Liver (tissue), 9 donors: ENCODE measurements around the gene ACACA. TPM values are rescaled to one million over a fixed set of nuclear protein-coding genes. Genes with fewer than 3 reads are reported as not detected.

Experiments
- DNase-seq: peaks from one replicate; pipeline ENCODE4 v3.0.0-alpha.2; 2017; ENCODE audit warnings: low spot score
- H3K27ac ChIP-seq, 2 donors: one replicate each; pipeline ENCODE4 v1.7.0; 2013; ENCODE audit warnings: inconsistent platforms in 2 of 2, low read length in 2 of 2, control low read depth in 1 of 2, low read depth in 1 of 2, mild to moderate bottlenecking in 1 of 2
- H3K27me3 ChIP-seq, 4 donors: one replicate each; pipeline versions ENCODE4 v1.6.1 to v1.7.0; 2013; ENCODE audit warnings: low read length in 3 of 4, inconsistent platforms in 1 of 4, mild to moderate bottlenecking in 1 of 4, moderate library complexity in 1 of 4; ENCODE audit not compliant: control insufficient read depth in 4 of 4, insufficient read depth in 4 of 4
- H3K36me3 ChIP-seq, 4 donors: one replicate each; pipeline versions ENCODE4 v1.6.1 to v1.7.0; 2013; ENCODE audit warnings: low read length in 3 of 4, mild to moderate bottlenecking in 3 of 4, low read depth in 1 of 4, moderate library complexity in 1 of 4; ENCODE audit not compliant: control insufficient read depth in 4 of 4, insufficient read depth in 3 of 4
- H3K4me1 ChIP-seq, 4 donors: one replicate each; pipeline versions ENCODE4 v1.6.1 to v1.7.0; 2013; ENCODE audit warnings: low read length in 3 of 4, mild to moderate bottlenecking in 3 of 4, moderate library complexity in 1 of 4; ENCODE audit not compliant: control insufficient read depth in 4 of 4, insufficient read depth in 4 of 4
- H3K4me3 ChIP-seq, 3 donors: one replicate each; pipeline versions ENCODE4 v1.6.1 to v1.7.0; 2013; ENCODE audit warnings: low read length in 3 of 3, control low read depth in 1 of 3, low read depth in 1 of 3, mild to moderate bottlenecking in 1 of 3
- H3K9ac ChIP-seq, 2 donors: one replicate each; pipeline ENCODE4 v1.7.0; 2013; ENCODE audit warnings: low read length in 2 of 2, mild to moderate bottlenecking in 2 of 2, moderate library complexity in 2 of 2, control low read depth in 1 of 2, low read depth in 1 of 2
- H3K9me3 ChIP-seq, 4 donors: one replicate each; pipeline versions ENCODE4 v1.6.1 to v1.7.0; 2013; ENCODE audit warnings: low read length in 3 of 4; ENCODE audit not compliant: control insufficient read depth in 4 of 4
- EGR1 ChIP-seq, 2 donors: IDR thresholded peaks; 2 replicates each; pipeline ENCODE4 v1.6.1; 2016 to 2018; ENCODE audit warnings: antibody characterized with exemption in 2 of 2, low read depth in 2 of 2
- FOXA1 ChIP-seq: IDR thresholded peaks from 2 replicates; pipeline ENCODE4 v1.6.1; 2016; ENCODE audit warnings: antibody characterized with exemption
- FOXA2 ChIP-seq: IDR thresholded peaks from 2 replicates; pipeline ENCODE4 v1.6.1; 2016; ENCODE audit warnings: antibody characterized with exemption
- GABPA ChIP-seq, 2 donors: IDR thresholded peaks in 1 of 2; conservative IDR thresholded peaks in 1 of 2; 2 replicates each; pipeline ENCODE4 v1.6.1; 2016; ENCODE audit warnings: antibody characterized with exemption in 2 of 2, mild to moderate bottlenecking in 1 of 2, moderate library complexity in 1 of 2
- HNF4A ChIP-seq, 2 donors: conservative IDR thresholded peaks; 2 replicates each; pipeline ENCODE4 v1.6.1; 2016; ENCODE audit warnings: antibody characterized with exemption in 2 of 2, mild to moderate bottlenecking in 2 of 2
- HNF4G ChIP-seq: IDR thresholded peaks from 2 replicates; pipeline ENCODE4 v1.6.1; 2016; ENCODE audit warnings: antibody characterized with exemption
- JUND ChIP-seq, 2 donors: IDR thresholded peaks; 2 replicates each; pipeline ENCODE4 v1.6.1; 2016; ENCODE audit warnings: antibody characterized with exemption in 2 of 2
- NR2F2 ChIP-seq: IDR thresholded peaks from 2 replicates; pipeline ENCODE4 v1.6.1; 2016; ENCODE audit warnings: antibody characterized with exemption
- RAD21 ChIP-seq, 2 donors: IDR thresholded peaks; 2 replicates each; pipeline ENCODE4 v1.6.1; 2016; ENCODE audit warnings: antibody characterized with exemption in 2 of 2, mild to moderate bottlenecking in 2 of 2
- RXRA ChIP-seq, 2 donors: IDR thresholded peaks; 2 replicates each; pipeline ENCODE4 v1.6.1; 2017 to 2018; ENCODE audit warnings: antibody characterized with exemption in 2 of 2, mild to moderate bottlenecking in 1 of 2
- SP1 ChIP-seq: IDR thresholded peaks from 2 replicates; pipeline ENCODE4 v1.6.1; 2018; ENCODE audit warnings: antibody characterized with exemption, mild to moderate bottlenecking
- TAF1 ChIP-seq: conservative IDR thresholded peaks from 2 replicates; pipeline ENCODE4 v1.6.1; 2016; ENCODE audit warnings: antibody characterized with exemption, mild to moderate bottlenecking
- YY1 ChIP-seq: IDR thresholded peaks from 2 replicates; pipeline ENCODE4 v1.6.1; 2016; ENCODE audit warnings: antibody characterized with exemption, mild to moderate bottlenecking
- WGBS: extraction: QIAGEN DNeasy Blood & Tissue Kit; methylation state at CpG from one replicate; pipeline ENCODE4 v1.1.7; 2013; 5-methylcytosine and 5-hydroxymethylcytosine counted together
- polyA plus RNA-seq, 2 donors: library from polyadenylated mRNA; stranded (reverse) in 1 of 2; unstranded in 1 of 2; fragments of 200-250 nt in 1 of 2; fragments of >200 nt in 1 of 2; fragmentation: Nextera tagmentation in 1 of 2; extraction: Ambion mirVana in 1 of 2; gene quantifications; one replicate each; pipeline versions ENCODE4 v1.2.1 to v1.2.3, GENCODE V29; 2013 to 2015
- total RNA-seq, 2 donors: library from RNA; depleted of rRNA; stranded (reverse); fragments of >200 nt; gene quantifications; one replicate each; pipeline ENCODE4 v1.2.3, GENCODE V29; 2014
- TF ChIP-seq, protein P1 (sequence below): IDR thresholded peaks from 2 replicates; pipeline ENCODE4 v1.6.1; 2016; ENCODE audit warnings: antibody characterized with exemption
- TF ChIP-seq, protein P2 (sequence below): IDR thresholded peaks from 2 replicates; pipeline ENCODE4 v1.6.1; 2016; ENCODE audit warnings: antibody characterized with exemption
- TF ChIP-seq, protein P3 (sequence below): fragments of 150-350 bp; IDR thresholded peaks from 2 replicates; pipeline ENCODE4 v1.5.1; 2017; ENCODE audit warnings: improper control_type of control experiment, low read depth, low read length; ENCODE audit not compliant: missing input control
- TF ChIP-seq, protein P4 (sequence below): IDR thresholded peaks from 2 replicates; pipeline ENCODE4 v1.6.1; 2016; ENCODE audit warnings: antibody characterized with exemption, mild to moderate bottlenecking
- TF ChIP-seq, protein P5 (sequence below): IDR thresholded peaks from 2 replicates; pipeline ENCODE4 v1.6.1; 2016; ENCODE audit warnings: antibody characterized with exemption
- donor health status: healthy.
- donor health status: healthy.
- donor health status: healthy.
- donor health status: healthy.
- donor health status: healthy.

ACACA gene
- total and polyA plus RNA-seq, 4 donors = 14.8 to 49.5 (median 31.2) TPM

DNA sequence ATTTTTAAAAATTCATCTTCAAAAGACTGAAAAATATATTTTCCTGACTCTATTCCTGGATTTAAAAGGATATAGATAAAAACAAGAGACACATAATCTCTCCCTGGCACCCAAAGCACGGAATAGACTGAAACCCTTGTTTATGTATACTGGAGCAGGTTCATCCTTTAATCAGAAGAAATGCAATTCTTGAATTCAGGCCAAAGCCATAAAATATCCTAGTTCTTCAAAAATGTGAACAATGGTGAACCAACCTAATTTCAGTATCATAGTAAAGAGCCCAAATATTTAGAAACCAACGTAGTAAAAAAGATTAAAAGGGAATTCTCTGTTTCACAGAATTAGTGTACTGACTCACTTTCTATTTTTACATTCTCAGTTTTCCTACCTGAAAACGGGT lies 219.4 kb downstream of the ACACA start:
- Histone ChIP-seq H3K9ac (no peak overlapping the region), H3K4me1 (no peaks in the 10 kb centered on the region), H3K9me3 (no peaks in the 10 kb centered on the region), H3K27me3 (no peaks in the 10 kb centered on the region), H3K27ac (no peak overlapping the region), H3K4me3 (no peak overlapping the region), H3K36me3 (peaks cover 7 to 56% (median 32%) of the 10 kb centered on the region in 4 donors)
- TF ChIP-seq GABPA (IDR thresholded peaks at IDR 0.05 in 1 of 2, conservative IDR thresholded peaks at IDR 0.05 in 1 of 2) (no peak), FOXA1 (no peak), HNF4G (no peak), NR2F2 (no peak), SP1 (no peak), JUND (IDR thresholded peaks at IDR 0.05) (no peak), RAD21 (IDR thresholded peaks at IDR 0.05) (no peak), YY1 (no peak), RXRA (IDR thresholded peaks at IDR 0.05) (no peak), HNF4A (conservative IDR thresholded peaks at IDR 0.05) (no peak), FOXA2 (no peak), TAF1 (no peak)
- TF ChIP-seq, protein P1, sequence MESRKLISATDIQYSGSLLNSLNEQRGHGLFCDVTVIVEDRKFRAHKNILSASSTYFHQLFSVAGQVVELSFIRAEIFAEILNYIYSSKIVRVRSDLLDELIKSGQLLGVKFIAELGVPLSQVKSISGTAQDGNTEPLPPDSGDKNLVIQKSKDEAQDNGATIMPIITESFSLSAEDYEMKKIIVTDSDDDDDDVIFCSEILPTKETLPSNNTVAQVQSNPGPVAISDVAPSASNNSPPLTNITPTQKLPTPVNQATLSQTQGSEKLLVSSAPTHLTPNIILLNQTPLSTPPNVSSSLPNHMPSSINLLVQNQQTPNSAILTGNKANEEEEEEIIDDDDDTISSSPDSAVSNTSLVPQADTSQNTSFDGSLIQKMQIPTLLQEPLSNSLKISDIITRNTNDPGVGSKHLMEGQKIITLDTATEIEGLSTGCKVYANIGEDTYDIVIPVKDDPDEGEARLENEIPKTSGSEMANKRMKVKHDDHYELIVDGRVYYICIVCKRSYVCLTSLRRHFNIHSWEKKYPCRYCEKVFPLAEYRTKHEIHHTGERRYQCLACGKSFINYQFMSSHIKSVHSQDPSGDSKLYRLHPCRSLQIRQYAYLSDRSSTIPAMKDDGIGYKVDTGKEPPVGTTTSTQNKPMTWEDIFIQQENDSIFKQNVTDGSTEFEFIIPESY = no peak
- TF ChIP-seq, protein P2, sequence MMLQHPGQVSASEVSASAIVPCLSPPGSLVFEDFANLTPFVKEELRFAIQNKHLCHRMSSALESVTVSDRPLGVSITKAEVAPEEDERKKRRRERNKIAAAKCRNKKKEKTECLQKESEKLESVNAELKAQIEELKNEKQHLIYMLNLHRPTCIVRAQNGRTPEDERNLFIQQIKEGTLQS = no peak
- TF ChIP-seq, protein P3, sequence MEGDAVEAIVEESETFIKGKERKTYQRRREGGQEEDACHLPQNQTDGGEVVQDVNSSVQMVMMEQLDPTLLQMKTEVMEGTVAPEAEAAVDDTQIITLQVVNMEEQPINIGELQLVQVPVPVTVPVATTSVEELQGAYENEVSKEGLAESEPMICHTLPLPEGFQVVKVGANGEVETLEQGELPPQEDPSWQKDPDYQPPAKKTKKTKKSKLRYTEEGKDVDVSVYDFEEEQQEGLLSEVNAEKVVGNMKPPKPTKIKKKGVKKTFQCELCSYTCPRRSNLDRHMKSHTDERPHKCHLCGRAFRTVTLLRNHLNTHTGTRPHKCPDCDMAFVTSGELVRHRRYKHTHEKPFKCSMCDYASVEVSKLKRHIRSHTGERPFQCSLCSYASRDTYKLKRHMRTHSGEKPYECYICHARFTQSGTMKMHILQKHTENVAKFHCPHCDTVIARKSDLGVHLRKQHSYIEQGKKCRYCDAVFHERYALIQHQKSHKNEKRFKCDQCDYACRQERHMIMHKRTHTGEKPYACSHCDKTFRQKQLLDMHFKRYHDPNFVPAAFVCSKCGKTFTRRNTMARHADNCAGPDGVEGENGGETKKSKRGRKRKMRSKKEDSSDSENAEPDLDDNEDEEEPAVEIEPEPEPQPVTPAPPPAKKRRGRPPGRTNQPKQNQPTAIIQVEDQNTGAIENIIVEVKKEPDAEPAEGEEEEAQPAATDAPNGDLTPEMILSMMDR = no peak
- TF ChIP-seq, protein P4, sequence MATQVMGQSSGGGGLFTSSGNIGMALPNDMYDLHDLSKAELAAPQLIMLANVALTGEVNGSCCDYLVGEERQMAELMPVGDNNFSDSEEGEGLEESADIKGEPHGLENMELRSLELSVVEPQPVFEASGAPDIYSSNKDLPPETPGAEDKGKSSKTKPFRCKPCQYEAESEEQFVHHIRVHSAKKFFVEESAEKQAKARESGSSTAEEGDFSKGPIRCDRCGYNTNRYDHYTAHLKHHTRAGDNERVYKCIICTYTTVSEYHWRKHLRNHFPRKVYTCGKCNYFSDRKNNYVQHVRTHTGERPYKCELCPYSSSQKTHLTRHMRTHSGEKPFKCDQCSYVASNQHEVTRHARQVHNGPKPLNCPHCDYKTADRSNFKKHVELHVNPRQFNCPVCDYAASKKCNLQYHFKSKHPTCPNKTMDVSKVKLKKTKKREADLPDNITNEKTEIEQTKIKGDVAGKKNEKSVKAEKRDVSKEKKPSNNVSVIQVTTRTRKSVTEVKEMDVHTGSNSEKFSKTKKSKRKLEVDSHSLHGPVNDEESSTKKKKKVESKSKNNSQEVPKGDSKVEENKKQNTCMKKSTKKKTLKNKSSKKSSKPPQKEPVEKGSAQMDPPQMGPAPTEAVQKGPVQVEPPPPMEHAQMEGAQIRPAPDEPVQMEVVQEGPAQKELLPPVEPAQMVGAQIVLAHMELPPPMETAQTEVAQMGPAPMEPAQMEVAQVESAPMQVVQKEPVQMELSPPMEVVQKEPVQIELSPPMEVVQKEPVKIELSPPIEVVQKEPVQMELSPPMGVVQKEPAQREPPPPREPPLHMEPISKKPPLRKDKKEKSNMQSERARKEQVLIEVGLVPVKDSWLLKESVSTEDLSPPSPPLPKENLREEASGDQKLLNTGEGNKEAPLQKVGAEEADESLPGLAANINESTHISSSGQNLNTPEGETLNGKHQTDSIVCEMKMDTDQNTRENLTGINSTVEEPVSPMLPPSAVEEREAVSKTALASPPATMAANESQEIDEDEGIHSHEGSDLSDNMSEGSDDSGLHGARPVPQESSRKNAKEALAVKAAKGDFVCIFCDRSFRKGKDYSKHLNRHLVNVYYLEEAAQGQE = no peak
- WGBS = 88% methylated on average over 3 of the region's 3 CpGs
- no peak for DNase-seq

DNA sequence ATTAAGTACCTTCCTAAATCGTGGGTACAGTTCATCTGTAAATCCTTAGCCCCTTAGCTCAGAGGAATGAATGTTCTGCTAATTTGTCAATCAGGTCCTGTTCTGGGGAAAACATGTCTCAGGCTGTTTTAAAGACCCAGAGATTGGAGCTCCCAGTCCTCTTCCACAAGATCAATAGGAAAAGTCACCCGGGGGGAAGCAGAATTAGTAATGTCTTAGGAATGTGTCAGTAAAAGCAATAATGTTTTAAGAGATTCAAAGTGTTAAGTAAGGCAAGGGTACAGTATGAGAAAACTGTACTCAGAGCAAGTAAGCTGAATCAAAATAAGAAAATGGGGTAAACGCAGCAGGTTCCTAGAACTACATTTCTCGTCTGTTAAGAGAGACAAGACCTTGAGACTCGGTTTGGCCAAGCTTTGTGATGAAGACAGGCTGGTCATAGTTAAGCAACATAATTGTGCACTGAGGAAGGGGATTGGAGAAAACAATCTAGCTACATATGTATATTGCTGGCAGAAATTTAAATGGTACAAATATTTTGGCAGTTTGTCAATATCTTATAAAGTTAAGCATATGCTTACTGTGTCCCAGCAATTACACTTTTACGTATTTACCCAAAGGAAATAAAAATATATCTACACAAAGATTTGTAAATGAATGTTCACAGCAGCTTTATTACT lies 223.7 kb downstream of the ACACA start:
- Histone ChIP-seq H3K4me1 (no peaks in the 10 kb centered on the region), H3K9me3 (no peaks in the 10 kb centered on the region), H3K27ac (no peak overlapping the region), H3K36me3 (peaks cover 5 to 40% (median 29%) of the 10 kb centered on the region in 4 donors), H3K4me3 (no peak overlapping the region), H3K27me3 (no peaks in the 10 kb centered on the region), H3K9ac (no peak overlapping the region)
- DNase-seq = no peak
- WGBS = 93% methylated on average over 6 of the region's 6 CpGs
- TF ChIP-seq, protein P3 = no peak
- TF ChIP-seq NR2F2 = no peak
- no peak for TF ChIP-seq FOXA1
- TF ChIP-seq HNF4A (conservative IDR thresholded peaks at IDR 0.05) = no peak
- no peak for TF ChIP-seq FOXA2
- no peak for TF ChIP-seq RXRA (IDR thresholded peaks at IDR 0.05)
- no peak for TF ChIP-seq GABPA (IDR thresholded peaks at IDR 0.05 in 1 of 2, conservative IDR thresholded peaks at IDR 0.05 in 1 of 2)
- TF ChIP-seq, protein P2 = no peak
- no peak for TF ChIP-seq EGR1 (IDR thresholded peaks at IDR 0.05; ENCODE audit: low read depth in 2 of 2)
- TF ChIP-seq, protein P5, sequence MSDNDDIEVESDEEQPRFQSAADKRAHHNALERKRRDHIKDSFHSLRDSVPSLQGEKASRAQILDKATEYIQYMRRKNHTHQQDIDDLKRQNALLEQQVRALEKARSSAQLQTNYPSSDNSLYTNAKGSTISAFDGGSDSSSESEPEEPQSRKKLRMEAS = no peak
- TF ChIP-seq HNF4G = no peak
- TF ChIP-seq SP1 = no peak
- no peak for TF ChIP-seq RAD21 (IDR thresholded peaks at IDR 0.05)
